Dendritic cell treated with granulocyte-macrophage colony-stimulating factor and Interleukin-4, amounts not matched to agents 40 ng/mL and 50 ng/mL, for 4 days (primary cell): ENCODE data around the gene MRGPRX1.
"Not testable (repeated sequence)": the region's sequence is repeated elsewhere in the genome, so short reads cannot be mapped to it uniquely, and the experiment has no call there.

ENCODE experiments used
- H3K27ac Mint-ChIP-seq: one replicate; pipeline ENCODE4 v1.8.0; 2022; ENCODE audit warnings: mild to moderate bottlenecking, mixed read lengths
- H3K27me3 Mint-ChIP-seq: one replicate; pipeline ENCODE4 v1.8.0; 2022; ENCODE audit warnings: mild to moderate bottlenecking, mixed read lengths
- H3K36me3 Mint-ChIP-seq: one replicate; pipeline ENCODE4 v1.8.0; 2022; ENCODE audit warnings: low read depth, mixed read lengths
- H3K4me1 Mint-ChIP-seq: one replicate; pipeline ENCODE4 v1.8.0; 2022; ENCODE audit warnings: low read depth, mixed read lengths
- H3K4me3 Mint-ChIP-seq: one replicate; pipeline ENCODE4 v1.8.0; 2022; ENCODE audit warnings: mild to moderate bottlenecking, moderate library complexity, mixed read lengths
- H3K9me3 Mint-ChIP-seq: one replicate; pipeline ENCODE4 v1.8.0; 2022; ENCODE audit warnings: mixed read lengths
- intact Hi-C: fragments of 100-400 bp; cut with micrococcal nuclease; formaldehyde crosslinking; loops from one replicate; pipeline ENCODE4 v1.15.0; 2022

MRGPRX1 gene

GRCh38 chr11:18939314-18939713 lies at the start of gene MRGPRX1:
Gene MRGPRX1, minus strand, starts transcription at chr11:18939414. Its CDS starts 4,630 bp downstream, at chr11:18934784.
- peaks cover under 1% of the 10 kb centered on the region for H3K27me3 Mint-ChIP-seq
- no peak within 1 kb of the TSS for H3K27ac Mint-ChIP-seq
- H3K9me3 Mint-ChIP-seq: no peaks in the 10 kb centered on the region
- no peaks in the 10 kb centered on the region for H3K36me3 Mint-ChIP-seq
- no peaks in the 10 kb centered on the region for H3K4me1 Mint-ChIP-seq
- intact Hi-C loops: no loop called here
- no peak within 1 kb of the TSS for H3K4me3 Mint-ChIP-seq

- H3K4me3 Mint-ChIP-seq: no peak overlapping the region
- H3K36me3 Mint-ChIP-seq: no peaks in the 10 kb centered on the region
- H3K9me3 Mint-ChIP-seq: no peaks in the 10 kb centered on the region
- H3K27ac Mint-ChIP-seq: no peak overlapping the region
- H3K4me1 Mint-ChIP-seq: no peaks in the 10 kb centered on the region
- H3K27me3 Mint-ChIP-seq: no peaks in the 10 kb centered on the region
- intact Hi-C loops: no loop called here
These were observed 48.4 kb upstream of the MRGPRX1 start for GRCh38 chr11:18987454-18988231.

- H3K9me3 Mint-ChIP-seq: peaks cover 7% of the 10 kb centered on the region
- H3K27ac Mint-ChIP-seq: no peak overlapping the region
- no peaks in the 10 kb centered on the region for H3K27me3 Mint-ChIP-seq
- intact Hi-C loops: no loop called here
- no peaks in the 10 kb centered on the region for H3K4me1 Mint-ChIP-seq
- no peak overlapping the region for H3K4me3 Mint-ChIP-seq
- H3K36me3 Mint-ChIP-seq: no peaks in the 10 kb centered on the region
These were observed 47.5 kb upstream of the MRGPRX1 start for GRCh38 chr11:18986744-18987143.

GRCh38 chr11:18981897-18982296 lies 42.7 kb upstream of the MRGPRX1 start:
- Mint-ChIP-seq H3K4me3 (no peak overlapping the region), H3K27ac (no peak overlapping the region), H3K27me3 (no peaks in the 10 kb centered on the region), H3K4me1 (no peaks in the 10 kb centered on the region), H3K36me3 (no peaks in the 10 kb centered on the region), H3K9me3 (peaks cover 9% of the 10 kb centered on the region)
- intact Hi-C loops: no loop called here

GRCh38 chr11:18974192-18974591 lies 35.0 kb upstream of the MRGPRX1 start:
- H3K27me3 Mint-ChIP-seq: no peaks in the 10 kb centered on the region
- intact Hi-C loops: no loop called here
- H3K36me3 Mint-ChIP-seq: no peaks in the 10 kb centered on the region
- no peak overlapping the region for H3K27ac Mint-ChIP-seq
- no peaks in the 10 kb centered on the region for H3K4me1 Mint-ChIP-seq
- H3K9me3 Mint-ChIP-seq: no peaks in the 10 kb centered on the region
- no peak overlapping the region for H3K4me3 Mint-ChIP-seq

GRCh38 chr11:18972336-18972735 lies 33.1 kb upstream of the MRGPRX1 start:
- Mint-ChIP-seq H3K27ac (no peak overlapping the region), H3K36me3 (no peaks in the 10 kb centered on the region), H3K27me3 (no peaks in the 10 kb centered on the region), H3K9me3 (no peaks in the 10 kb centered on the region), H3K4me1 (no peaks in the 10 kb centered on the region), H3K4me3 (no peak overlapping the region)
- intact Hi-C loops: no loop called here

- intact Hi-C loops: no loop called here
- no peak overlapping the region for H3K27ac Mint-ChIP-seq
- H3K4me3 Mint-ChIP-seq: no peak overlapping the region
- no peaks in the 10 kb centered on the region for H3K4me1 Mint-ChIP-seq
- H3K9me3 Mint-ChIP-seq: no peaks in the 10 kb centered on the region
- H3K36me3 Mint-ChIP-seq: no peaks in the 10 kb centered on the region
- H3K27me3 Mint-ChIP-seq: no peaks in the 10 kb centered on the region
These were observed 30.5 kb upstream of the MRGPRX1 start for GRCh38 chr11:18969720-18970119.

- H3K4me1 Mint-ChIP-seq: no peaks in the 10 kb centered on the region
- no peak overlapping the region for H3K27ac Mint-ChIP-seq
- intact Hi-C loops: no loop called here
- H3K4me3 Mint-ChIP-seq: no peak overlapping the region
- H3K9me3 Mint-ChIP-seq: no peaks in the 10 kb centered on the region
- H3K27me3 Mint-ChIP-seq: no peaks in the 10 kb centered on the region
- H3K36me3 Mint-ChIP-seq: no peaks in the 10 kb centered on the region
These were observed 19.2 kb upstream of the MRGPRX1 start for GRCh38 chr11:18958221-18958910.

- Mint-ChIP-seq H3K36me3 (no peaks in the 10 kb centered on the region), H3K4me3 (no peak overlapping the region), H3K27ac (no peak overlapping the region), H3K9me3 (no peaks in the 10 kb centered on the region), H3K27me3 (no peaks in the 10 kb centered on the region), H3K4me1 (no peaks in the 10 kb centered on the region)
- intact Hi-C loops: no loop called here
These were observed 17.4 kb upstream of the MRGPRX1 start for GRCh38 chr11:18956630-18957029.

GRCh38 chr11:18936002-18936673 lies 3.1 kb downstream of the MRGPRX1 start:
- intact Hi-C loops: no loop called here
- Mint-ChIP-seq H3K27ac (no peak overlapping the region), H3K36me3 (no peaks in the 10 kb centered on the region), H3K4me1 (no peaks in the 10 kb centered on the region), H3K4me3 (no peak overlapping the region), H3K27me3 (peaks cover 6% of the 10 kb centered on the region), H3K9me3 (no peaks in the 10 kb centered on the region)

GRCh38 chr11:18934195-18934814 lies 4.9 kb downstream of the MRGPRX1 start:
- Mint-ChIP-seq H3K4me1 (no peaks in the 10 kb centered on the region), H3K27ac (no peak overlapping the region), H3K27me3 (peaks cover 6% of the 10 kb centered on the region), H3K9me3 (no peaks in the 10 kb centered on the region), H3K36me3 (no peaks in the 10 kb centered on the region), H3K4me3 (no peak overlapping the region)
- intact Hi-C loops: no loop called here

GRCh38 chr11:18927550-18928322 lies 11.5 kb downstream of the MRGPRX1 start:
- no peak overlapping the region for H3K27ac Mint-ChIP-seq
- intact Hi-C loops: no loop called here
- peaks cover 1% of the 10 kb centered on the region for H3K27me3 Mint-ChIP-seq
- no peaks in the 10 kb centered on the region for H3K36me3 Mint-ChIP-seq
- no peaks in the 10 kb centered on the region for H3K9me3 Mint-ChIP-seq
- no peak overlapping the region for H3K4me3 Mint-ChIP-seq
- H3K4me1 Mint-ChIP-seq: no peaks in the 10 kb centered on the region

- intact Hi-C loops, H3K36me3 Mint-ChIP-seq, H3K4me1 Mint-ChIP-seq, H3K27me3 Mint-ChIP-seq, H3K9me3 Mint-ChIP-seq, H3K27ac Mint-ChIP-seq, H3K4me3 Mint-ChIP-seq: not testable (repeated sequence)
These were observed 13.8 kb downstream of the MRGPRX1 start for GRCh38 chr11:18925426-18925825.
